ENCODE results near the gene SLC66A2.
"Not testable (repeated sequence)": the region's sequence is repeated elsewhere in the genome, so short reads cannot be mapped to it uniquely, and the experiment has no call there.

Gene SLC66A2

GRCh38 chr18:79951545-79952455 is at the start of gene SLC66A2:
Gene SLC66A2, minus strand, starts transcription at chr18:79951653. Its CDS starts 727 bp downstream, at chr18:79950926.
- DNase-seq = no peak

GRCh38 chr18:80000877-80001276 is 49.4 kb upstream of the SLC66A2 start:
- no peak for DNase-seq

GRCh38 chr18:79999701-80000100 is 48.2 kb upstream of the SLC66A2 start:
- not testable (repeated sequence) for DNase-seq

GRCh38 chr18:79991494-79991893 is 40.0 kb upstream of the SLC66A2 start:
- DNase-seq = no peak

- DNase-seq = no peak
These were observed 37.7 kb upstream of the SLC66A2 start for GRCh38 chr18:79989195-79989497.

- no peak for DNase-seq
These were observed 37.2 kb upstream of the SLC66A2 start, which contains the start of gene TXNL4A for GRCh38 chr18:79988451-79989194. Gene TXNL4A, minus strand, starts transcription at chr18:79988563. Its CDS starts 171 bp downstream, at chr18:79988392.

- DNase-seq = no peak
These were observed 36.6 kb upstream of the SLC66A2 start for GRCh38 chr18:79988071-79988450.

- DNase-seq = no peak
These were observed 36.1 kb upstream of the SLC66A2 start for GRCh38 chr18:79987566-79987965.

GRCh38 chr18:79986726-79987125 is 35.3 kb upstream of the SLC66A2 start:
- no peak for DNase-seq

GRCh38 chr18:79985172-79985571 is 33.7 kb upstream of the SLC66A2 start:
- DNase-seq = no peak

GRCh38 chr18:79983793-79984192 is 32.3 kb upstream of the SLC66A2 start:
- no peak for DNase-seq

- no peak for DNase-seq
These were observed 31.8 kb upstream of the SLC66A2 start for GRCh38 chr18:79983253-79983652.

- DNase-seq = no peak
These were observed 31.3 kb upstream of the SLC66A2 start for GRCh38 chr18:79982736-79983135.

- no peak for DNase-seq
These were observed 29.1 kb upstream of the SLC66A2 start for GRCh38 chr18:79980585-79980984.

- no peak for DNase-seq
These were observed 28.4 kb upstream of the SLC66A2 start for GRCh38 chr18:79979843-79980242.

GRCh38 chr18:79975985-79976680 is 24.7 kb upstream of the SLC66A2 start:
- DNase-seq = no peak

- DNase-seq = no peak
These were observed 23.6 kb upstream of the SLC66A2 start for GRCh38 chr18:79975043-79975442.

GRCh38 chr18:79974025-79974654 is 22.7 kb upstream of the SLC66A2 start:
- DNase-seq = no peak

GRCh38 chr18:79973517-79973916 is 22.1 kb upstream of the SLC66A2 start:
- no peak for DNase-seq

GRCh38 chr18:79972720-79973119 is 21.3 kb upstream of the SLC66A2 start:
- no peak for DNase-seq

- no peak for DNase-seq
These were observed 20.5 kb upstream of the SLC66A2 start for GRCh38 chr18:79971986-79972385.

- no peak for DNase-seq
These were observed 19.9 kb upstream of the SLC66A2 start for GRCh38 chr18:79971211-79971952.
